ENCODE measurements around the gene MYH6. TPM values are rescaled to one million over a fixed set of nuclear protein-coding genes. Genes with fewer than 3 reads are reported as not detected.

MYH6 gene
- total RNA-seq, 1 donor, result not detected

GRCh38 chr14:23357261-23357660, 50.8 kb downstream of the MYH6 start:
- TF ChIP-seq, protein P1, sequence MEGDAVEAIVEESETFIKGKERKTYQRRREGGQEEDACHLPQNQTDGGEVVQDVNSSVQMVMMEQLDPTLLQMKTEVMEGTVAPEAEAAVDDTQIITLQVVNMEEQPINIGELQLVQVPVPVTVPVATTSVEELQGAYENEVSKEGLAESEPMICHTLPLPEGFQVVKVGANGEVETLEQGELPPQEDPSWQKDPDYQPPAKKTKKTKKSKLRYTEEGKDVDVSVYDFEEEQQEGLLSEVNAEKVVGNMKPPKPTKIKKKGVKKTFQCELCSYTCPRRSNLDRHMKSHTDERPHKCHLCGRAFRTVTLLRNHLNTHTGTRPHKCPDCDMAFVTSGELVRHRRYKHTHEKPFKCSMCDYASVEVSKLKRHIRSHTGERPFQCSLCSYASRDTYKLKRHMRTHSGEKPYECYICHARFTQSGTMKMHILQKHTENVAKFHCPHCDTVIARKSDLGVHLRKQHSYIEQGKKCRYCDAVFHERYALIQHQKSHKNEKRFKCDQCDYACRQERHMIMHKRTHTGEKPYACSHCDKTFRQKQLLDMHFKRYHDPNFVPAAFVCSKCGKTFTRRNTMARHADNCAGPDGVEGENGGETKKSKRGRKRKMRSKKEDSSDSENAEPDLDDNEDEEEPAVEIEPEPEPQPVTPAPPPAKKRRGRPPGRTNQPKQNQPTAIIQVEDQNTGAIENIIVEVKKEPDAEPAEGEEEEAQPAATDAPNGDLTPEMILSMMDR (IDR thresholded peaks at IDR 0.05; ENCODE audit: insufficient read depth, low read depth, low read length), result no peak
- no peak for DNase-seq (ENCODE audit: low read depth)

DNA sequence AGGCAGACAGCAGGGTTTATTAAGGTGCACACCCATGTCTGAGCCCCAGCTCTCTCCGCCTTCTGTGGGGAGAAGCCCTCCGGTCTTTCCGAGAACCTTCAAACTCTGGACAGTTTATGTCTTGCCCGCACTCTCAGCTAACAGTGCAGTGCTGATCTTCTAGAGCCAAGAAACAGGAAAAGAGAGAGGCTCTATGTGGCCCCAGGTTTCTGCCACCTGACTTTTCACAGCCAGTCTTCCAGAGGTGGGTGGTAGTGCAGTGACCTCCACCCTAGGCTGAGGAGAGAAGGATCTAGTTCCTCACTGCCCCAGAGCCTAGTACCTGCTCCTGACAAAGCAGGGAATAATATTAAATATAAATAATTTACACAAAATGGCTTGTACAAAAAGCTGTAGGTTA, 51.4 kb downstream of the MYH6 start:
- TF ChIP-seq, protein P1 (IDR thresholded peaks at IDR 0.05; ENCODE audit: insufficient read depth, low read depth, low read length), result no peak
- no peak for DNase-seq (ENCODE audit: low read depth)
- H3K4me3 ChIP-seq (ENCODE audit: low read depth, low read length), result no peak overlapping the region

More at GRCh38 chr14:23357261-23357660, 50.8 kb downstream of the MYH6 start:
- H3K4me3 ChIP-seq (ENCODE audit: low read depth, low read length), result no peak overlapping the region

DNA sequence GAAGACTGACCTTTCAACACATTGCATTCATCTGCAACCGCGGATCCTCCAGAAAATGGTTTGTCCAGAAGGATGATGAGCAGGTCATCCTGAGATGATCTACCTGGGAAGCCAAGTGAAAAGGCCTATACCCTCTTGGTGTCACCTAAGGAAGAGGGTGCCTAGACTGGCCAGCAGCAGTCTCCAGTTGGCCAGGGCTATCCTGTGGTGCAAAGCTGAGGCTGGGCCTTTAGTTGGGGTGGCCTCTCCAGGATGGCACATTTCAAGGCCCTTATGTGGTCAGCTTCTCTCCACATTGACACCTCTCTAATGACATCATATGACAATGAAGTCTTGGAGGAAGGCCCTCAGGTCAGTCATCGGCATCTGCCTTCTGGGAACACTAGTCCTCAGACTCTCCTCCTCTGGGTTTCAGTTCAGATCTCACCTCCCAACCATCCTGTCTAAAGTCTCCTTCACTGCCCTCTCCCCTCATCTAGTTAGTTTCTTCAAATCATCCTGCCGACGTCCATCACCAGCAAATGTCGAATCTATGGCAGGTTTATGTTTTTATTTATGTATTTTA, 52.1 kb downstream of the MYH6 start:
- H3K4me3 ChIP-seq (ENCODE audit: low read depth, low read length), result no peak overlapping the region
- no peak for DNase-seq (ENCODE audit: low read depth)
- TF ChIP-seq, protein P1 (IDR thresholded peaks at IDR 0.05; ENCODE audit: insufficient read depth, low read depth, low read length), result no peak

- DNase-seq (ENCODE audit: low read depth), result no peak
- H3K4me3 ChIP-seq (ENCODE audit: low read depth, low read length), result no peak overlapping the region
- TF ChIP-seq, protein P1 (IDR thresholded peaks at IDR 0.05; ENCODE audit: insufficient read depth, low read depth, low read length), result no peak
Measured at GRCh38 chr14:23354990-23355389, 53.1 kb downstream of the MYH6 start.

- DNase-seq (ENCODE audit: low read depth), result no peak
- TF ChIP-seq, protein P1 (IDR thresholded peaks at IDR 0.05; ENCODE audit: insufficient read depth, low read depth, low read length), result no peak
Measured at GRCh38 chr14:23353433-23353780, 54.7 kb downstream of the MYH6 start.

DNA sequence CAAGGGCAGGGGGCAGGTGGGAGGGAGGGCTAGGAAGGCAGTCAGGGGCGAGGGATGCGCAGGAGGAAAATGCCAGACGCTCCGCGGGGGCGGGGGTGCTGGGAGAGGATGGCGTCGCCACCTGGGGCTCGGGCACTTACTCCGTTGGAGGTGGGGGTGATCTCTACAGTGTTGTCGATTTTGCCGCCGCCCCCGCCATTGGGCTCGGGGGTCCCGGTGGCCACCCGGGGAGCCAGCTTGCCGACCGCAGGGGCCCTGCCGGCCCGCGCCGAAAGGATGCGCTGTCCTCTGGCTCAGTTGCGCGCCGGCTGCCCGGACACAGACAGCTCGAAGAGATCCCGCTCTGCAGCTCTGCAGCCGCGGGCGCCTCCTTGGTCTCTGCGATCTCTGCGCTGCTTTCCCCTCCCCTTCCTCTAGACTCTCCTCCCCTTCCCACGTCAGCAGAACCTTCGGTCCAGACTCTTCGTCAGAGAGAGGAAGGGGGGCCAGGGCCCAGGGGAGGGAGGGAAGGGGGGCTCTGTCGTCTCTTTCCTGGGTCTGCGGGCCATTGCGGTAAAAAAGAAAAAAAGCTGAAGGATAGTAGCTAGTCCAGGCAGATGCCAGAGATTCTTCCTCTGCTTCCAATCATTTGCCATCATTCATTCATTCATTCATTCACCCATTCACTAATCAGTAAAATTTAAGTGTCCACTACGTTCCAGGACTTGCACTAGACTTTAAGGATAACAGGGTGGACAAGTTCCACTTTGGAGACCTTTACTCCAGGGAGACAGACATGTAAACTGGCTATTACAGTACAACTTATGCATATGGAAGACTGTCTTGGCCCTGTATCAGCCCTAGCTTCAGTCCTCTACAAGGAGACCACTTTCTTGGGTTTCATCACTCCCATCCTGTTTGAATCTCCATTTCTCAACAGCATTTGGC, 55.3 kb downstream of the MYH6 start, which contains the start of gene SLC22A17:
SLC22A17 (minus strand) TSS at position 382 of the 927 bp plus-strand sequence.
- peak; percentile 91 for DNase-seq (ENCODE audit: low read depth)
- H3K4me3 ChIP-seq (ENCODE audit: low read depth, low read length), result peak within 1 kb of the TSS; percentile 69
- TF ChIP-seq, protein P1 (IDR thresholded peaks at IDR 0.05; ENCODE audit: insufficient read depth, low read depth, low read length), result peak; percentile 27

More at GRCh38 chr14:23353433-23353780, 54.7 kb downstream of the MYH6 start:
- H3K4me3 ChIP-seq (ENCODE audit: low read depth, low read length), result no peak overlapping the region

All from fibroblast of villous mesenchyme (primary cell).